Body of pancreas (tissue), 4 donors: ENCODE data around the gene FAM217B.

Experiments
- CTCF ChIP-seq, 7 experiments: fragments of 450-650 bp in 4 of 7; fragments of 200-600 bp in 3 of 7; sonication (generic) in 3 of 7; IDR thresholded peaks; one replicate each; pipeline ENCODE4 v1.5.1; 2016 to 2019; ENCODE audit warnings: antibody characterized with exemption in 7 of 7
- POLR2A ChIP-seq, 3 donors: fragments of 450-650 bp; IDR thresholded peaks; one replicate each; pipeline ENCODE4 v1.6.1; 2016; ENCODE audit warnings: antibody characterized with exemption in 3 of 3, mild to moderate bottlenecking in 2 of 3

GRCh38 chr20:59962155-59962554, 22.0 kb downstream of the FAM217B start:
- TF ChIP-seq CTCF (IDR thresholded peaks at IDR 0.05) (no peak), POLR2A (IDR thresholded peaks at IDR 0.05) (no peak)
